Prostate gland (tissue), 2 donors: ENCODE results near the gene RYR2. TPM values are rescaled to one million over a fixed set of nuclear protein-coding genes. Genes with fewer than 3 reads are reported as not detected.
A peak's percentile ranks its signal among the peaks of the same experiment; 100 is the strongest.

Experiments used
- DNase-seq: peaks from one replicate; pipeline ENCODE4 v3.0.0-alpha.2; 2019; ENCODE audit warnings: low spot score
- H3K27ac ChIP-seq, 2 donors: fragments of 200-600 bp; sonication (generic); 2 replicates each; pipeline ENCODE4 v1.5.1; 2017 to 2019
- H3K27me3 ChIP-seq: fragments of 200-600 bp; sonication (generic); replicated peaks from 2 replicates; pipeline ENCODE4 v1.5.1; 2019; ENCODE audit not compliant: insufficient read depth
- H3K36me3 ChIP-seq, 2 donors: fragments of 200-600 bp; sonication (generic); 1 replicate in 1 of 2; 2 replicates in 1 of 2; pipeline versions ENCODE4 v1.5.1 to v1.8.1; 2017 to 2019
- H3K4me1 ChIP-seq: fragments of 200-600 bp; sonication (generic); replicated peaks from 2 replicates; pipeline ENCODE4 v1.5.1; 2019
- H3K4me3 ChIP-seq, 2 donors: fragments of 200-600 bp; sonication (generic); 2 replicates each; pipeline ENCODE4 v1.5.1; 2017 to 2019
- H3K9me3 ChIP-seq: fragments of 200-600 bp; sonication (generic); 2 replicates; pipeline ENCODE4 v1.5.1; 2017
- POLR2A ChIP-seq: fragments of 450-650 bp; IDR thresholded peaks from one replicate; pipeline ENCODE4 v1.6.1; 2016; ENCODE audit warnings: antibody characterized with exemption, mild to moderate bottlenecking
- POLR2AphosphoS5 ChIP-seq: sonication (generic); formaldehyde crosslinking; IDR thresholded peaks from one replicate; pipeline ENCODE4 v1.6.1; 2017; ENCODE audit warnings: antibody characterized with exemption
- WGBS: methylation state at CpG from one replicate; pipeline ENCODE4 v1.1.5; 2018; 5-methylcytosine and 5-hydroxymethylcytosine counted together
- intact Hi-C: fragments of 100-400 bp; cut with DNase I; formaldehyde crosslinking; loops from one replicate; pipeline ENCODE4 v1.14.2; 2022
- total RNA-seq, 2 donors: library from RNA; depleted of rRNA; stranded (reverse); fragments of >200 nt; gene quantifications; one replicate each; pipeline ENCODE4 v1.1.0, GENCODE V29; 2016
- TF ChIP-seq, protein P1 (sequence below), 4 experiments: fragments of 200-600 bp in 2 of 4; fragments of 450-650 bp in 2 of 4; sonication (generic) in 2 of 4; IDR thresholded peaks; 1 replicate in 3 of 4; 2 replicates in 1 of 4; pipeline ENCODE4 v1.5.1; 2016 to 2019; ENCODE audit warnings: antibody characterized with exemption in 4 of 4, mild to moderate bottlenecking in 2 of 4, moderate library complexity in 2 of 4

Gene RYR2
- total RNA-seq, 2 donors from 2014 or later: 2.9 to 6.7 TPM

- Histone ChIP-seq H3K27ac (no peak overlapping the region), H3K4me1 (no peaks in the 10 kb centered on the region), H3K27me3 (no peaks in the 10 kb centered on the region), H3K4me3 (no peak overlapping the region), H3K9me3 (no peaks in the 10 kb centered on the region), H3K36me3 (no peaks in the 10 kb centered on the region)
- no peak for DNase-seq
- intact Hi-C loops: loop anchor here (10.0 kb wide), 1 partner anchor 156 kb away; no protein-coding TSS in a partner anchor
- TF ChIP-seq POLR2AphosphoS5: no peak
- TF ChIP-seq POLR2A: no peak
- TF ChIP-seq, protein P1, sequence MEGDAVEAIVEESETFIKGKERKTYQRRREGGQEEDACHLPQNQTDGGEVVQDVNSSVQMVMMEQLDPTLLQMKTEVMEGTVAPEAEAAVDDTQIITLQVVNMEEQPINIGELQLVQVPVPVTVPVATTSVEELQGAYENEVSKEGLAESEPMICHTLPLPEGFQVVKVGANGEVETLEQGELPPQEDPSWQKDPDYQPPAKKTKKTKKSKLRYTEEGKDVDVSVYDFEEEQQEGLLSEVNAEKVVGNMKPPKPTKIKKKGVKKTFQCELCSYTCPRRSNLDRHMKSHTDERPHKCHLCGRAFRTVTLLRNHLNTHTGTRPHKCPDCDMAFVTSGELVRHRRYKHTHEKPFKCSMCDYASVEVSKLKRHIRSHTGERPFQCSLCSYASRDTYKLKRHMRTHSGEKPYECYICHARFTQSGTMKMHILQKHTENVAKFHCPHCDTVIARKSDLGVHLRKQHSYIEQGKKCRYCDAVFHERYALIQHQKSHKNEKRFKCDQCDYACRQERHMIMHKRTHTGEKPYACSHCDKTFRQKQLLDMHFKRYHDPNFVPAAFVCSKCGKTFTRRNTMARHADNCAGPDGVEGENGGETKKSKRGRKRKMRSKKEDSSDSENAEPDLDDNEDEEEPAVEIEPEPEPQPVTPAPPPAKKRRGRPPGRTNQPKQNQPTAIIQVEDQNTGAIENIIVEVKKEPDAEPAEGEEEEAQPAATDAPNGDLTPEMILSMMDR (IDR thresholded peaks at IDR 0.05): no peak
- WGBS: 81% methylated on average over 3 of the region's 3 CpGs
Measured at GRCh38 chr1:237228421-237228820, 186.4 kb downstream of the RYR2 start.

- TF ChIP-seq, protein P1 (IDR thresholded peaks at IDR 0.05): no peak
- TF ChIP-seq POLR2A: no peak
- TF ChIP-seq POLR2AphosphoS5: no peak
- no peak for DNase-seq
- Histone ChIP-seq H3K4me1 (no peaks in the 10 kb centered on the region), H3K27ac (no peak overlapping the region), H3K27me3 (no peaks in the 10 kb centered on the region), H3K36me3 (no peaks in the 10 kb centered on the region), H3K4me3 (no peak overlapping the region), H3K9me3 (no peaks in the 10 kb centered on the region)
- intact Hi-C loops: loop anchor here (10.0 kb wide), 1 partner anchor 155 kb away; no protein-coding TSS in a partner anchor
- 74% methylated on average over 6 of the region's 6 CpGs for WGBS
Measured at GRCh38 chr1:237229333-237229732, 187.3 kb downstream of the RYR2 start.

GRCh38 chr1:237232501-237232900, 190.5 kb downstream of the RYR2 start:
- intact Hi-C loops: no loop called here

DNA sequence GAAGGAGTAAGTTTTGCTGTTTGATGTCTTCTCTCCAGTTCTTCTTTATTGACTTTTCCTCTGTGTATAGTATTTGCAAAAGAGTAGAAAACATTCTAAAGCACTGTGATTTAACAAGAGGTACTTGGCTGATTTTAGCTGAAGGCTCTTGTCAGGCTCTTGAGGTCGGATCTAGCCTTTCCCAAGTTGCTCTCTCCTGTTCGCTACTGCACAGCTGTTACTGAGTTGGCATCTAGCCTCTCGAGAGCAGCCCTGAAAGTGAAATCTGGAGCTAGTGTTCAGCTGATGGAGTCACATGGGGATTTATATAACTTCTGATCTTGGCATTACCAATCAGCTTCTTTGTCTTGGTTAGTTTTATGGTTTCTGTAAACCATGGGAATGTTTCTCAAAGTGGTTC, 193.1 kb downstream of the RYR2 start:
- H3K4me1 ChIP-seq: peaks cover 2% of the 10 kb centered on the region
- intact Hi-C loops: no loop called here
- H3K4me3 ChIP-seq: no peak overlapping the region
- WGBS: 39% methylated on average over 3 of the region's 3 CpGs
- H3K36me3 ChIP-seq: no peaks in the 10 kb centered on the region
- no peak overlapping the region for H3K27ac ChIP-seq
- no peak for DNase-seq
- no peaks in the 10 kb centered on the region for H3K27me3 ChIP-seq
- no peaks in the 10 kb centered on the region for H3K9me3 ChIP-seq
- no peak for TF ChIP-seq POLR2A
- peak; percentile 28 for TF ChIP-seq POLR2AphosphoS5

More at GRCh38 chr1:237232501-237232900, 190.5 kb downstream of the RYR2 start:
- Histone ChIP-seq H3K27me3 (no peaks in the 10 kb centered on the region), H3K36me3 (no peaks in the 10 kb centered on the region), H3K4me1 (peaks cover 2% of the 10 kb centered on the region), H3K27ac (no peak overlapping the region), H3K4me3 (no peak overlapping the region), H3K9me3 (no peaks in the 10 kb centered on the region)
- TF ChIP-seq, protein P1 (IDR thresholded peaks at IDR 0.05): no peak
- TF ChIP-seq POLR2A (no peak), POLR2AphosphoS5 (no peak)
- no peak for DNase-seq
- WGBS: 71% methylated on average over 4 of the region's 4 CpGs

DNA sequence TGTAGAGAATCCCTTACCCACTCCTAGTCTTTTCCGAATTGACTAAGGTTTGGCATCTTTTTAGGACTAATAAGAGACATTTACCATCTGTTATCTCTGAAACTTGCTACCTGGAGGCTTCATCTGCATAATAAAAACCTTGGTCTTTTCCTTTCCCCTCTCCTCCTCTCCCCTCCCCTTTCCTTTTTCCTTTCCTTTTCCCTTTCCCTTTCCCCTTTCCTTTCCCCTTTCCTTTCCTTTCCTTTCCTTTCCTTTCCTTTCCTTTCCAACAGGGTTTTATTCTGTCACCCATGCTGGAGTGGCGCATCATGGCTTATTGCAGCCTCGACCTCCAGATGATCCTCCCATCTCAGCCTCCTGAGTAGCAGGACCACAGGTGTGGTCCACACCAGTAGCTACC, 195.7 kb downstream of the RYR2 start:
- TF ChIP-seq POLR2A: no peak
- TF ChIP-seq, protein P1 (IDR thresholded peaks at IDR 0.05): no peak
- TF ChIP-seq POLR2AphosphoS5: no peak
- Histone ChIP-seq H3K36me3 (no peaks in the 10 kb centered on the region), H3K27ac (no peak overlapping the region), H3K4me1 (peaks cover 2% of the 10 kb centered on the region), H3K9me3 (no peaks in the 10 kb centered on the region), H3K27me3 (no peaks in the 10 kb centered on the region), H3K4me3 (no peak overlapping the region)
- WGBS: 77% methylated on average over 3 of the region's 3 CpGs
- intact Hi-C loops: no loop called here
- DNase-seq: no peak
